Heart left ventricle (tissue), 13 donors: Measurements from ENCODE around the gene STXBP6.

Source experiments
- CTCF ChIP-seq, 12 donors: fragments of 200-600 bp; sonication (generic) in 4 of 12; IDR thresholded peaks; one replicate each; pipeline versions ENCODE4 v1.5.0 to v1.8.0; 2018 to 2022; ENCODE audit warnings: antibody characterized with exemption in 12 of 12, mild to moderate bottlenecking in 5 of 12
- POLR2A ChIP-seq, 2 donors: fragments of 450-650 bp; IDR thresholded peaks; one replicate each; pipeline ENCODE4 v1.6.1; 2017; ENCODE audit warnings: antibody characterized with exemption in 2 of 2, mild to moderate bottlenecking in 2 of 2, moderate library complexity in 2 of 2
- donor health status: ischemic (EF 13 %, LVEDD 7.1; RV severe dilation, severe dysfunction).
- donor health status: DM: no; HTN: yes; CAD: no.
- donor health status: DM: no; HTN: no; CAD: no.
- donor health status: ischemic (EF 25% LVEDD 6.9; RV normal size, moderate dysfunction).
- donor health status: ischemic (EF 25% LVEDD 5.7; RV mildly dilated, moderate dysfunction).
- donor health status: ischemic (EF 35%, LVEDD 5.7; RV mildly dilated, moderate dysfunction).
- donor health status: nonischemic (EF 11% LVEDD 7.7; RV severe dilation, severe dysfunction).
- donor health status: DM: yes; HTN: yes; CAD: no.
- donor health status: PGD.
- donor health status: ischemic (EF 29% LVEDD 5.4; RV normal size, mild dysfunction).
- donor health status: nonischemic (EF 23%, LVEDD 6.1; RV moderate dilation, normal function).

- TF ChIP-seq CTCF (IDR thresholded peaks at IDR 0.05): no peak
- TF ChIP-seq POLR2A (IDR thresholded peaks at IDR 0.05): no peak
Observed at GRCh38 chr14:25010471-25010870, 39.5 kb downstream of the STXBP6 start.
